Lower leg skin (tissue), 4 donors: ENCODE measurements around the gene PDLIM3. TPM values are rescaled to one million over a fixed set of nuclear protein-coding genes. Genes with fewer than 3 reads are reported as not detected.

Experiments used
- DNase-seq, 2 donors: peaks; one replicate each; pipeline ENCODE4 v3.0.0-alpha.2; 2019; ENCODE audit warnings: low spot score in 2 of 2
- H3K4me3 ChIP-seq: fragments of 200-600 bp; sonication (generic); 2 replicates; pipeline ENCODE4 v1.5.1; 2017; ENCODE audit warnings: mild to moderate bottlenecking, low read depth; ENCODE audit not compliant: poor library complexity, severe bottlenecking
- CTCF ChIP-seq, 3 donors: fragments of 450-650 bp; IDR thresholded peaks; one replicate each; pipeline ENCODE4 v1.5.1; 2016; ENCODE audit warnings: antibody characterized with exemption in 3 of 3, mild to moderate bottlenecking in 3 of 3, moderate library complexity in 2 of 3
- POLR2A ChIP-seq, 2 donors: fragments of 450-650 bp; IDR thresholded peaks; one replicate each; pipeline ENCODE4 v1.6.1; 2016 to 2017; ENCODE audit warnings: antibody characterized with exemption in 2 of 2, mild to moderate bottlenecking in 1 of 2, moderate library complexity in 1 of 2
- WGBS, 2 donors: methylation state at CpG; one replicate each; pipeline ENCODE4 v1.1.5; 2018; 5-methylcytosine and 5-hydroxymethylcytosine counted together
- intact Hi-C: fragments of 100-400 bp; cut with DNase I; formaldehyde crosslinking; loops from one replicate; pipeline ENCODE4 v1.15.0; 2023; ENCODE audit warnings: low total_unique reads
- total RNA-seq, 4 donors: library from RNA; depleted of rRNA; stranded (reverse); fragments of >200 nt; gene quantifications; one replicate each; pipeline ENCODE4 v1.1.0, GENCODE V29; 2016

Gene PDLIM3
- total RNA-seq, 4 donors from 2014 or later: 10.7 to 25.2 (median 21.2) TPM

- no peak overlapping the region for H3K4me3 ChIP-seq
- intact Hi-C loops: loop anchor here (10.0 kb wide), 1 partner anchor 135 kb away; no protein-coding TSS in a partner anchor
- TF ChIP-seq POLR2A (IDR thresholded peaks at IDR 0.05) (no peak), CTCF (IDR thresholded peaks at IDR 0.05) (no peak)
- 70 to 75% methylated on average over 9 of the region's 9 CpGs for WGBS, 2 donors
- DNase-seq: no peak
These were observed 65.6 kb downstream of the PDLIM3 start for GRCh38 chr4:185469580-185470154.

- DNase-seq: no peak
- WGBS, 2 donors: 67 to 75% methylated on average over 2 of the region's 2 CpGs
- TF ChIP-seq CTCF (IDR thresholded peaks at IDR 0.05) (no peak), POLR2A (IDR thresholded peaks at IDR 0.05) (no peak)
- intact Hi-C loops: no loop called here
- H3K4me3 ChIP-seq: no peak overlapping the region
These were observed 66.3 kb downstream of the PDLIM3 start for GRCh38 chr4:185468999-185469398.

- TF ChIP-seq CTCF (IDR thresholded peaks at IDR 0.05) (no peak), POLR2A (IDR thresholded peaks at IDR 0.05) (no peak)
- WGBS, 2 donors: 86 to 88% methylated on average over 8 of the region's 8 CpGs
- DNase-seq: no peak
- H3K4me3 ChIP-seq: no peak overlapping the region
- intact Hi-C loops: no loop called here
These were observed 67.3 kb downstream of the PDLIM3 start for GRCh38 chr4:185467991-185468390.

- no peak for DNase-seq
- TF ChIP-seq CTCF (IDR thresholded peaks at IDR 0.05) (no peak), POLR2A (IDR thresholded peaks at IDR 0.05) (no peak)
- WGBS, 2 donors: 64 to 69% methylated on average over 4 of the region's 4 CpGs
- no peak overlapping the region for H3K4me3 ChIP-seq
- intact Hi-C loops: no loop called here
These were observed 68.2 kb downstream of the PDLIM3 start for GRCh38 chr4:185467101-185467500.

GRCh38 chr4:185465707-185466106 is 69.6 kb downstream of the PDLIM3 start:
- WGBS, 2 donors: 85 to 95% methylated on average over 3 of the region's 3 CpGs
- DNase-seq: no peak
- intact Hi-C loops: no loop called here
- TF ChIP-seq CTCF (IDR thresholded peaks at IDR 0.05) (no peak), POLR2A (IDR thresholded peaks at IDR 0.05) (no peak)
- H3K4me3 ChIP-seq: no peak overlapping the region

GRCh38 chr4:185464887-185465286 is 70.4 kb downstream of the PDLIM3 start:
- no peak overlapping the region for H3K4me3 ChIP-seq
- intact Hi-C loops: no loop called here
- TF ChIP-seq CTCF (IDR thresholded peaks at IDR 0.05) (no peak), POLR2A (IDR thresholded peaks at IDR 0.05) (no peak)
- 39 to 62% methylated on average over 1 of the region's 1 CpG for WGBS, 2 donors
- no peak for DNase-seq
